ENCODE data around the gene ZNF318. TPM values are rescaled to one million over a fixed set of nuclear protein-coding genes. Genes with fewer than 3 reads are reported as not detected.
"Not testable (repeated sequence)": the region's sequence is repeated elsewhere in the genome, so short reads cannot be mapped to it uniquely, and the experiment has no call there.

ZNF318 gene
- total RNA-seq, 4 donors from 2014 or later, result 5.6 to 13.5 (median 8.1) TPM

DNA sequence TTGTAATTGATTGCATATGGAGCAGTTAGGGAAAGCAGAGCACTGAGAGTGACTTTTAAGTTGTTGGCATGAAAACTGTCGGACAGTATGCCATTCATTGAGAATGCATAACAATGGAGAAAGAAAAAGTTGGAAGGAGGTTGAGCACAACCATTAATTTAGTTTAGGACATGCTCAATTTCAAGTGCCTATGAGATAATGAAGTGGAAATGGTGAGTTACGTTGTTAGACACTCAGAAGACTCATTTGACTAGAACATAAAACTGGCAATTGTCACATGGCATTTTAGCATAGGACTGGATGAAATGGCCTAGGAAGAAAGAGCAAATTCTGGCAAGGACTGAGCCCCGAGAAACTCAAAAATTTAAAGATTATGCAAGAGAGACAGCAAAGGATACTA is 22.0 kb downstream of the ZNF318 start:
- H3K9me3 ChIP-seq, result no peaks in the 10 kb centered on the region
- H3K36me3 ChIP-seq, result peaks cover 9 to 100% (median 16%) of the 10 kb centered on the region in 3 donors
- WGBS, 2 donors, result 86% methylated on average over 3 of the region's 3 CpGs
- no peaks in the 10 kb centered on the region for H3K4me1 ChIP-seq
- H3K27me3 ChIP-seq, result no peaks in the 10 kb centered on the region
- intact Hi-C loops (cut with DNase I), result no loop called here
- no peak overlapping the region for H3K27ac ChIP-seq
- H3K4me3 ChIP-seq, result no peak overlapping the region
- DNase-seq, result no peak
- TF ChIP-seq, protein P1, sequence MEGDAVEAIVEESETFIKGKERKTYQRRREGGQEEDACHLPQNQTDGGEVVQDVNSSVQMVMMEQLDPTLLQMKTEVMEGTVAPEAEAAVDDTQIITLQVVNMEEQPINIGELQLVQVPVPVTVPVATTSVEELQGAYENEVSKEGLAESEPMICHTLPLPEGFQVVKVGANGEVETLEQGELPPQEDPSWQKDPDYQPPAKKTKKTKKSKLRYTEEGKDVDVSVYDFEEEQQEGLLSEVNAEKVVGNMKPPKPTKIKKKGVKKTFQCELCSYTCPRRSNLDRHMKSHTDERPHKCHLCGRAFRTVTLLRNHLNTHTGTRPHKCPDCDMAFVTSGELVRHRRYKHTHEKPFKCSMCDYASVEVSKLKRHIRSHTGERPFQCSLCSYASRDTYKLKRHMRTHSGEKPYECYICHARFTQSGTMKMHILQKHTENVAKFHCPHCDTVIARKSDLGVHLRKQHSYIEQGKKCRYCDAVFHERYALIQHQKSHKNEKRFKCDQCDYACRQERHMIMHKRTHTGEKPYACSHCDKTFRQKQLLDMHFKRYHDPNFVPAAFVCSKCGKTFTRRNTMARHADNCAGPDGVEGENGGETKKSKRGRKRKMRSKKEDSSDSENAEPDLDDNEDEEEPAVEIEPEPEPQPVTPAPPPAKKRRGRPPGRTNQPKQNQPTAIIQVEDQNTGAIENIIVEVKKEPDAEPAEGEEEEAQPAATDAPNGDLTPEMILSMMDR (IDR thresholded peaks at IDR 0.05), result no peak
- no peak for TF ChIP-seq POLR2A (IDR thresholded peaks at IDR 0.05)

DNA sequence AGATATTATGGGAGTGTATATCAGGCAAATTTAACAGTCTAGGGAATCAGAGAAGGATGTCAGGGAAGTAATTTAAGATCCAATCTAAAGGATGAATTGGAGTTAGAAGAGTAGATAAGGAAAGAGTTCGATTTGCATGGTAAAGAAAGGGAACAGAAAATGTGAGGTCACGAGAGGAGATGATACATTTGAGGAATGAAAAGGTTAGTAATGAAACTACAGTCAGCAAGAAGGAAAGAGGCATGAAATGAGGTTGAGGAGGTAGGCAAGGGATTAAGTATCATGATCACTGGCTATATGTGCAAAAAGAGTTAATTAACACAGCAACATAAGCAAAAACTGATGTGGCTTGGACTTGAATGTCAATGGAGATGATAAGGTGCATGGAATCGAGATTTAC is 22.4 kb downstream of the ZNF318 start:
- no peak for DNase-seq
- Histone ChIP-seq H3K9me3 (no peaks in the 10 kb centered on the region), H3K36me3 (peaks cover 9 to 100% (median 20%) of the 10 kb centered on the region in 3 donors), H3K4me3 (no peak overlapping the region), H3K27me3 (no peaks in the 10 kb centered on the region), H3K27ac (no peak overlapping the region), H3K4me1 (no peaks in the 10 kb centered on the region)
- 72 to 76% methylated on average over 3 of the region's 3 CpGs for WGBS, 2 donors
- intact Hi-C loops (cut with DNase I), result no loop called here
- TF ChIP-seq, protein P1 (IDR thresholded peaks at IDR 0.05), result no peak
- TF ChIP-seq POLR2A (IDR thresholded peaks at IDR 0.05), result no peak

DNA sequence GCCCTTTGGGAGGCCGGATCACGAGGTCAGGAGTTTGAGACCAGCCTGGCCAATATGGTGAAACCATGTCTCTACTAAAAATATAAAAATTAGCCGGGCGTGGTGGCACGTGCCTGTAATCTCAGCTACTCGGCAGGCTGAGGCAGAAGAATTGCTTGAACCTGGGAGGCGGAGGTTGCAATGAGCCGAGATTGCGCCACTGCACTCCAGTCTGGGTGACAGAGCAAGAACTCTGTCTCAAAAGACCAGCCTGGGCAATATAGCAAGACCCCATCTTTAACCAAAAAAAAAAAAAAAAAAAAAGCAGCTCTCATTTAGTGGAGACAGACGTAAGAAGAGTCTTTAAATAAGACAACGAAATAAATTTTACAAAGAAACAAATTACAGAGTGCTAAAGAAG is 23.2 kb downstream of the ZNF318 start:
- peaks cover 9 to 100% (median 22%) of the 10 kb centered on the region in 3 donors for H3K36me3 ChIP-seq
- not testable (repeated sequence) for DNase-seq
- 91 to 94% methylated on average over 7 to 11 of the region's 11 CpGs for WGBS, 2 donors

DNA sequence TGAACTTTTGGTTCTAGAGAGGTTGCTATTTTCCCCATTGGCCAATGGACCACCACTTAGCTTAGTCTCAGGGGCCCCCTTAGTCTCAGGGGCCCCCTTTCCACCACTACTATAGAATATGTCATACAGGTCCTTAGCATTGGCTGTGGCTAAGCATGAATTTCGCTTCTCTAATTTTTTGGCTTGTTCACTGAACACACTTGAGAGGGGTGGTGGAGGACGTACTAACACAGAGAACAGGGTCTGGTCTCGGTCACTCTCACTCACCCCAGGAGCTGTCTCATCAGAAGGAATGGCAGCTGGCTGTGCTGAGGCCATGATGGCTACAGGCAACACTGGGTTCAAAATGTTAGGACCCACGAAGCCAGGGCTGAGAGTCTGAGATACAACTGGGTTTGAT is 30.3 kb downstream of the ZNF318 start:
- 91 to 92% methylated on average over 2 to 4 of the region's 4 CpGs for WGBS, 2 donors
- H3K27ac ChIP-seq, result no peak overlapping the region
- H3K4me3 ChIP-seq, result no peak overlapping the region
- peaks cover 0 to 4% (median 0%) of the 10 kb centered on the region in 3 donors for H3K4me1 ChIP-seq
- TF ChIP-seq, protein P1 (IDR thresholded peaks at IDR 0.05), result no peak
- TF ChIP-seq POLR2A (IDR thresholded peaks at IDR 0.05), result no peak
- intact Hi-C loops (cut with DNase I), result no loop called here
- no peaks in the 10 kb centered on the region for H3K9me3 ChIP-seq
- no peak for DNase-seq
- no peaks in the 10 kb centered on the region for H3K27me3 ChIP-seq
- peaks cover 0 to 78% (median 23%) of the 10 kb centered on the region in 3 donors for H3K36me3 ChIP-seq

More for the DNA sequence above, 23.2 kb downstream of the ZNF318 start:
- H3K9me3 ChIP-seq; H3K27me3 ChIP-seq; H3K4me3 ChIP-seq; H3K4me1 ChIP-seq; intact Hi-C loops (cut with DNase I); H3K27ac ChIP-seq: not testable (repeated sequence)

DNA sequence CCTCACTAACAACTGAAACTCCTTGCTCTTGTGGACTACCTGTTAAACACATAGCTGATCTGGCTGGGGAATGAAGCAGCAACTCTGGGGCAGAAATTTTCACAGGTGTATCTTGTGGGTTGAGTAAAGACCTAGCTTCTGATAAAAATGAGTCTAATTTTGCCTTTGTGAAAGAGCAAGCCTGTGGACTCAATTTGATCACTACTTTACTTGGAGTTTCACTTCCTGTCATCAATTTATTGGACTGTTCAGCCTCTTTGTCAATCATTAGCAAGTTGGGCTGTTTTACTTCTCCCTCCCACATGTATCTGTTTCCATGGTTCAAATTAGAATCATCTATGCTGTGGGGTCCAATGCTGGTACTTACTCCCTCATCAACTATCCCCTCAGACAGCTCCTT is 31.2 kb downstream of the ZNF318 start:
- peaks cover 0 to 69% (median 23%) of the 10 kb centered on the region in 3 donors for H3K36me3 ChIP-seq
- no peaks in the 10 kb centered on the region for H3K9me3 ChIP-seq
- DNase-seq, result no peak
- H3K27me3 ChIP-seq, result no peaks in the 10 kb centered on the region
- H3K4me3 ChIP-seq, result no peak overlapping the region
- intact Hi-C loops (cut with DNase I), result no loop called here
- no peak for TF ChIP-seq POLR2A (IDR thresholded peaks at IDR 0.05)
- TF ChIP-seq, protein P1 (IDR thresholded peaks at IDR 0.05), result no peak
- H3K27ac ChIP-seq, result no peak overlapping the region
- peaks cover 0 to 5% (median 0%) of the 10 kb centered on the region in 3 donors for H3K4me1 ChIP-seq

DNA sequence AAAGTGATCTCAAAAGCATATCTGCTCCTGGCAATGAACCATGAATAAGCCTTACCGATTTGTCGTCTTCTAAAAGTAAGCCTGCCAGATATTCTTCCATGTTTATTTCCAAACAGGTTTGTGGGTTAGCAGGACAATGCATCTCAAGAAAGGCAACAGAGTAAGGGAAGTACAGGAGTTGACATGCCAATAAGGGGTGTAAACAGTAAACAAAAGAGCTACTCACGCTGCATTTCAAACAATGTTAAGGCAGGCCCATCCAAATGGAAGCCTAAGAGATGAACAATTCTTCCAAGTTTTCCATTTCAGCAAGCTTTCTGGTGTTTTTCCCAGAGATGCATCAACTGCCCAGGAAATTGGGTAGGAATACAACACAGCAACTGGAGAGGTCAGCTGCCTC is 33.1 kb downstream of the ZNF318 start:
- no peak for TF ChIP-seq POLR2A (IDR thresholded peaks at IDR 0.05)
- TF ChIP-seq, protein P1 (IDR thresholded peaks at IDR 0.05), result no peak
- no peak overlapping the region for H3K4me3 ChIP-seq
- no peak overlapping the region for H3K27ac ChIP-seq
- intact Hi-C loops (cut with DNase I), result no loop called here
- no peaks in the 10 kb centered on the region for H3K9me3 ChIP-seq
- peaks cover 0 to 5% (median 0%) of the 10 kb centered on the region in 3 donors for H3K4me1 ChIP-seq
- H3K27me3 ChIP-seq, result no peaks in the 10 kb centered on the region
- no peak for DNase-seq
- 55 to 59% methylated on average over 3 of the region's 3 CpGs for WGBS, 2 donors
- H3K36me3 ChIP-seq, result peaks cover 0 to 50% (median 14%) of the 10 kb centered on the region in 3 donors
